HUDEP-2 (cell line): Measurements from ENCODE around the gene CNTNAP2.

Experiments
- DNase-seq, 76 experiments: peaks; one replicate each; lab custom pipeline; 2025; ENCODE audit not compliant: unreplicated experiment in 76 of 76; lab: John Stamatoyannopoulos, UW

The CNTNAP2 gene

DNA sequence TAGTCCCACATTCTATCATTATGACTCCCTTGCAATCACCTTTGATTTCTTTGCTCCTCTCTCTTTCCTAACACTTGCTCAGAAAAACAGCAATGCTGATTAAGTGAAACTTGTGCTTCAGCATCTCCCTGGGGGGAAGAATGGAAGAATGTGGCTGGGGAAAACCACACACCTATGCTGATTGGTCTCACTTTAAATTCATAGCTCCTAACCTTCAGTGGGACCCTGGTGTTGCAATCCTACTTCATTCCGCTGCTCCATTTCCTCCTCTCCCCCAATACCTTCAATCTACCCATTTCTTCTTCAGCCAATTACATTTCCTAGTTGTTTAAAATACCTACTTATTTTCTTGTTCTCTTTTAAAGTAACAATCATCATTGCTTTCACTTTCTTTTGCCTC, 1307.3 kb downstream of the CNTNAP2 start:
- no peak for DNase-seq

DNA sequence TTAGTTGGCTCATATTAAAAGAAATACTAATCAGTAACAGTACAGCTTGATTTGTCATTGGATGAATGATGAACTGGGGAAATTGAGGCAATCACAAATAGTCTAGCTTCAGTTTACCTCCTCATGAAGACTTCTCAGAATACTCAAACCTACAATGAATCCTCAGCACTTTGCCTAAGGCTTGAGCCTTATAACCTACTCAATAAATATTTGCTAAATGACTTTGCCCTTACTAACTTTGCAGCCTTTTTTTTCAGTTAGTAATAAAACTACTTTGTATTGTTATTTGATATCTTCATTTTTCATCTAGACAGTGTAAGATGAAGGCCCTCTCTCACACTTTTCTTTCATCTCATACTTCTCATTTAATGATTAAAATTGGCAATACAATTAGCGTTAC, 1311.5 kb downstream of the CNTNAP2 start:
- no peak for DNase-seq

DNA sequence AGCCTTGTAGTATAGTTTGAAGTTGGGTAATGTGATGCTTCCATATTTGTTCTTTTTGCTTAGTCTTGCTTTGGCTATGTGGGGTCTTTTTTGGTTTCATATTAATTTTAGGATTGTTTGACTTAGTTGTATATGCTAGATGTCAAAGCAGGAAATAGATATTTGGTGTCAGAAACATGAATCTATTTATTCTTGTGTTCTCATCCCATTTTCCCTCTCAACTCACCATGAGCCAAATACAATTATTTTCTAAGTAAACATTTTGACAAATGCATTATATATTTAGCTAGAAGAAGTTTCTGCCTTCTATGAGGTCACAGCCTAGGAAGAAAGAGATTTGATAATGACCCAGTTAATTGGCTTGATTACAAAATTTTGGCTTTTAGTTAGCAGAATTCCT, 1313.4 kb downstream of the CNTNAP2 start:
- no peak for DNase-seq

DNA sequence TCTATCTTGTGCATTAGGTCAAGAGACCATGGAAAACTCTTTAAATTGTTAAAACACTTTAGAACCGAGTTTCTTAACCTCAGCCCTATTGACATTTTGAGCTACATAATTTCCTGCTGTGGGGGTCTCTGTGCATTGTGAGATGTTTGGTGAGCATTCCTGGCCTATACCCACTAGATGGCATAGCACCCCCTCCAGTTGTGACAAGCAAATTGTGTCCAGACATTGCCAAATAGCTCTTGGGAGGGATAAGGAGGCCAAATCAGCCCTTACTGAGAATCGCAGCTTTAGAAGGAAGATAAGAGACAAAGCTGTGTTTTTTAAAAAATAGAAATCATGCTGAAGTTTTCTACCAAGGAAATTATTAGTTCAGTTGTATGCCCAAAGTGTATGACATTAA, 1315.5 kb downstream of the CNTNAP2 start:
- DNase-seq, result no peak

DNA sequence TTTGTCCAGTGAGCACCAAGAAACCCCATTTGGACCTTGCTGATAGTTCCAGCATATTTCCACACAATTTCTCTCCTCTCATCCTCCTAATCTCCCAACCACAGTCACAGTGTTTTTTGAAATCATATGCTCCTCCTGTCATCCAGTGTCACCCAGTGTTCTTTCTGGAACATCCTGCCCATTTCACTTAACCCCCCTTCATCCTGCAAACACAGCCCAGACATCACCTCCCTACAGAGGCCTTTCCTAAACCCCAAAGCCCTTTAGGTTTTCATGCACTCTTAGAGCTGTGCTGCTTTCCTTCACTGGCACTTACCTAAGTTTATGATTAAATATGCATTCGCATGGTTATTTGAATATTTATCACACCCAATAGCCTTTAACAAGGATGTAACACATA, 1316.0 kb downstream of the CNTNAP2 start:
- DNase-seq, result no peak

DNA sequence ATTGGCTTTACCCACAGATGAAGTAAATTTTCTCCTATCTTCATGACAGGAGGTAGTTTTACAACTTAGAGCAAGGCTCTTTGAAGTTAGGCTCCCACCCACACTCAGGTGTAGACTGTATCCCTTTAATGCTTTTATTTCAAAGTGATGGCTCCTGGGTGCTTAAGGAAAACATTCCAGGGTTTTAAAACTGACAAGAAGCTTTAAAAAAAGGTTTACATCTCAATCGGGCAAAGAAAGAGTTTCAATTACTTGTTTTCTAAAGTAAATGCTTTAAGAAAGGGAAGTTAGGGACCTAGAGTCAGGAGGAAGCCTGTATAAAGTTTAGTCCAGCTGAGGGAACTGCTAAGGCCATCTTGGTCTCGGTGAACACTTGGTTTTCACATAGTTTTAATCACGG, 1320.1 kb downstream of the CNTNAP2 start:
- DNase-seq, result no peak

DNA sequence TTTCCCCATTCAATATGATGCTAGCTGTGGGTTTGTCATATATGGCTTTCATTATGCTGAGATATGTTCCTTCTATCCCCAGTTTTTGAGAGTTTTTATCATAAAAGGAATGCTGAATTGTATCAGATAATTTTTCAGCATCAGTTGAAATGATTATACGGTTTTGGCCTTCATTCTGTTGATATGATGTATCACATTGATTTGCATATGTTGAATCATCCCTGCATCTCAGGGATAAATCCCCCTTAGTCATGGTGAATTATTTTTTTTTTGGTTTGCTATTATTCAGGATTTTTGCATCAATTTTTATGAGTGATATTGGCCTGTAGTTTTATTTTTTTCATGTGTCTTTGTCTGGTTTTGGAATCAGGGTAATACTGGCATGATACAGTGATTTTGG, 1321.6 kb downstream of the CNTNAP2 start:
- DNase-seq, result no peak

DNA sequence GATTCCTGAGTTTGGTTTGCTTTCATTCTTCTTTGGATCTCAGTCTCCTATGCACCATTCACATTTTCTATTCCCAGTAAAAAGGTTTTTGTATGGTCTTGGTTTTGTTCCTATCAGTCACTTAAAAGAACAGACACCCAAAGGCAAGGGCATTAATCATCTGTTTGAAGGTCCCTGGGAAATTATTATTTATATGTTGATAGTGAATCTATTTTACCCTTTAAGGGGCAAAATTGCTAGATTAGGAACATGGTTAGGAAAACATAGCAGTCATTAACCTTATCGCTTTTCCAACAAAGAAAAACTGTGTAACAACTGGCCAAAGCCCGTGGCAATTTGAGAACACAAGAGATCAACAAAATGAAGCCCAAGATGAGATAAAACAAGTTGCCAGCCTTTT, 1327.3 kb downstream of the CNTNAP2 start:
- DNase-seq, result no peak

DNA sequence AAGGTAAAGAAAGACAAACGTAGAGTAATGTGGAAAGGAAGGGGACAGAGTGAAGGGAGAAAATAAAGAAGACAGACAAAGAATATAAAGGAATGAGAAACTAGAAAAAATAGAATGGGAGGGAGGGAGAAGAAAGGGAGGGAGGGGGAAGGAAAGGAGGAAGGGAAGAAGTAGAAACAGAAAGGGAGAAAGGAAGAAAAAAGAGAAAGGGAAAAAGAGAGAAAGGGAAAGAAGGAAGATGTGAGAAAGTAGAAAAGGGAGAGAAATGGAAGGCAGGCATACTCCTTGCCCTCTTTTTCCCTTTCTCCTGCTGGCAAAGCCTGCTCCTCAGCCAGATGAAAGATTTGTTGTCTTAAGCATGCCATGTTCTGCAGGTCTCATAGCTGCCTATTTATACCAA, 1336.2 kb downstream of the CNTNAP2 start:
- DNase-seq, result no peak

DNA sequence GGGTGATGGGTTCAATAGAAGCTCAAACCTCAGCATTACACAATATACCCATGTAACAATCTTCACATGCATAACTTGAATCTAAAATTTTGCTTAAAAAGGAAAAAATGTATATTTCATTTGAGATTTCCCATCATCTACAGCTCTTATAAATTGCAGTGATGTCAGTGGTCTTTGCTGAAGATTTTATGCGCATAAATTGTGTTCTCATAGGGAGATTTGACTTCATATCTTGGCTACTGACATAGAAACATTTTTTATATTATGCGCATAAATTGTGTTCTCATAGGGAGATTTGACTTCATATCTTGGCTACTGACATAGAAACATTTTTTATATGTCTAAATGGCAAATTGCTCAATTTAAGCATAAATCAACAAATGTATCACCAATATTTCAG, 1348.6 kb downstream of the CNTNAP2 start:
- DNase-seq, result no peak

DNA sequence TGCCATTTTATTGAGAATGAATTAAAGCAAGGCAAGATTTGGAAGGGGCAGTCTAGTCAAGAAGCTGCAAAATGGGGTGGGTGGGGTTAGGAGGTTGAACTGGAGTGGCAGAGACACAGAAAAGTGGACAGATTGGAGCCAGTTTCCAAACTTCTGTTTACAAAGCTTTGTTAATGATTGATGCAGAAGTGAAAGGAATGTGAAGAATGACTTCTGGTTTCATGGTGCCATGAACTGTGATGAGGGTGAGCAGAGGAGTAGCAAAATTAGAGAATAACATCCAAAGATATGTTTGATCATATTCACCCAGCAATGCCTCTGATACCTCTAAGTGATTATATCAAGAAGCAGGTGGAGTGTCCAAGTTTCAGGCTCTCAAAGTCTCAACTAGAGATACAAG, 1356.0 kb downstream of the CNTNAP2 start:
- no peak for DNase-seq

DNA sequence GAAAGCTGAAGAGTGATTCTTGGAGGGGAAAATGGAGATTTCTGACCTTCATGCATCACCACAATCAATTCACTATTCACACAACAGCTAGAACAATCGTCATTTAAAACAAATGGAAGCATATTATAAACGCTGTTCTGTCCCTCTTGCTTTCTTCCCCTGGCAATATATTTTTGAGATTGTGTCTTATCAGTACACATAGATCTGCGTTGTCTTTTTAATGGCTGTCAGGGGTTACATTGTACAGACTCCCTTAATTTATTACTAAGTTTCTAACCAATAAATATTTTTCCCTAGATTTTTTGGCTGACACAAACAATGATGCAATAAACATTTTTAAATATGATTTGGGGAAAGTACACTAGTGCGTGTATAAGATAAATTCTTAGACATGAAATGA, 1358.3 kb downstream of the CNTNAP2 start:
- no peak for DNase-seq

DNA sequence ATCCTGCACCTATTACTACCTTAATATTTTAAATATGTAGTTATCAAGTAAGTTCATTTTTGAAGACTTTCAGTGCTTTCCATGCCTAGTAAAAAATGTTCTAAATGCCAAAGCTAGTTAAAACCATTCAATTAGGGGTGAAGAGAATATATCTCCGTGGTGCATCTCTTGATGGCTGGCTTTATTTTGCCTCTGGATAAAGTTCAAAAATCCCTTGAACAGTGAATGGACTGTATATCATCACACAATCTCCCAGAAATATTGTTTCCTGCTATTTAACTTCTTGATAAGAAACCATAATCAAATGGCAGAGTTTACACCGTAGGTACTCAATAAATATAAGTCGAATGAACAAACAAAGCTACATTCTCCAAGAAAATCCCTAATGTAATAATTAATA, 1360.9 kb downstream of the CNTNAP2 start:
- DNase-seq, result no peak

DNA sequence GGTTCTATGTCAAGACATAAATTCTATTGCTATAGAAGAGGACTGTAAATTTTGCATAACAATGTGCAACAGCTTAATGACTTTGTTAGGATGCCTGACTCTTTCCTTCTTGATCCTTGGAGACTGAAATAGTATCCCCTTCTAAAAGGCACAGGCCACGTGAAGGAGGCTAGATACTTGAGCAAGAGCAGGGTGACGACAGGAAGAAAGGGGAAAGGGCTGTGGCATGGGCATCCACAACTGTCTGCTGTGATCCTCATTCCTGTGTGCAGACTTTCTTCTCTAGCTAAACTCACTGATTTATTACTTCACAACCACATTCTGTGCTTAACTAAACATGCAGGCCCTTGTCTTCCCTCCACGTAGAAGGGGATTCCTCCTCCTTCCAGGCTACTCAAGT, 1362.2 kb downstream of the CNTNAP2 start:
- DNase-seq, result no peak

DNA sequence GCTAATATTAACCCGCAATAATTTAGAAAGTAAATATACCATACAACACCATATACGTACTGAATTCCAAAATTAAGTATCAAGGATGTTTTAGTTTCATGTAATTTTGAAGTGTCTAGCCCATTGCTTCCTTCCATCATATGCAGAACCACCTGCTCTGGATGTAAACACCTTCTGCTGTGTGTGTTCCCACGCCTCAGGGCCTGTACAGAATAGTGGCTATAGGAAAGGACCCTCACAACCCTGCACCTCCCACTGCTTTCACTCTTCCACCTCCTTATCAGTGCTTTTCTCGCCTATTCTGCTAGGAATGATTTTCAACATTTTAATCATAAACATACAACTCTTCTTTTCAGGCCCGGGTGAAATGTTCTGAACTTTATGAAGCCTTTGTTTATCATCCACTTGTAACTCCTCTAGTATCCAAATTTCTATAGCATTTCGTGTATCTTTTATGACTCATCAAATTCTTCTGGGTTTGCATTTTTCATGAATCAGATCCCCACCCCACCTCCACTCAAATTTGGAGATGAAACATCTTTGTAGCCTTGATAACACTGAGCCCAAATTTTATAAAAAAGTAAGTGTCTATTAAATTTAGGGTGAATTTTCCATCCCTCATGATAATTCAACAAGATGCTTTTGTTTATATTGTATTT, 1367.2 kb downstream of the CNTNAP2 start:
- no peak for DNase-seq

DNA sequence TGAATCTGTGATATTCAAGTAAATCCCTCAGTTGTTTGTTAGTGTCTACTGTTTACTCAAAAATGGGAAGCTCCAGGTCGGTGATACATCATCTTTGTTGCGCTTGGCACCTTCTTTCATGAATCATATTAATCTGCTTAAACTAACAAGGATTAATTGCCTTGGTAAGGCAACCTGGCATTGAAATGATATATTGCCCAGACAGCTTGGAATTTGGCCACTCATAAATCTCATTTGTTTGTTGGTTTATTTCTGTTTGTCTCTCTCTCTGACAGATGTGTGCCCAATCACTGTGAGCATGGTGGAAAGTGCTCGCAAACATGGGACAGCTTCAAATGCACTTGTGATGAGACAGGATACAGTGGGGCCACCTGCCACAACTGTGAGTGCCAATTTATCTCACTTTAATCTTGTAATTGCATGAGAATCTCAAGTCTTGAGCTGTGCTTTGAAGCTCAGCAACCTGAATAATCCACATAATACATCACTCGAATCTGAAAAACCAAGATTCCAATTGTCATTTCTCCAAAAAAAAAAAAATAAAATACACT, 1369.1 kb downstream of the CNTNAP2 start:
- DNase-seq, result no peak

DNA sequence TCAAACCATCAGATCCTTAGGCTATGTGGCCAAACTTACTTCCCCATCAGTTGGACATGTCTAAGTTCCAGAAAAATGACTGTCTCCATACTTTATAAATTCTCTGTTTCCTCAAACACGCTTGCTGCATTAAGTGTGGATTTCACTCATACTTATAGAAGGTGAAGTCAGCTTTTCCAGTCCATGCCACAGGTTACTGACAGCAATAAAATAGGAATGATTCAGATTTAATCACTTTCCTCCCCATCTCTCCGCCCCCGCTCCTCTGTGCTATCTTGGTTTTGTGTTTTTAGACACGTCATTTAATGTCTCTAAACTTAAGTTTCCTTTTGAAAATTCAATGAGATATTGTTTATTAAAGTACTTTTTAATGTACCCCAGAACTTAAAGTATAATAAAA, 1376.0 kb downstream of the CNTNAP2 start:
- no peak for DNase-seq

DNA sequence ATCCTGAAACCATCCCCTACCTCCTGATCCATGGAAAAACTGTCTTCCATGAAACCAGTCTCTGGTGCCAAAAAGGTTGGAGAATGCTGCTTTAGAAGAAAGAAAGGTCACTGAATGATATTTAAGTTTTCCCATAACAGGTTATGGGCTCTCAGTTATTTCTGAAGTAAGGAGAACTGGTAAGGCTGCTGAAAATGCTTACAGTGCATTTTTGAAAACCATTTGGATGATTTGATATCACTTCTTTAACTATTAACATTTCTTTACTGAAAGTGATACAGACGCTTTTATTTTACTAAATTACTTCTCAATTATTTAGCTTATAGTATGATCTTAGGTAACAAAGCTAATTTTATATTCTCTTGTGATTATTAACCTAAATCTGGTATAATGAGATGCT, 1379.6 kb downstream of the CNTNAP2 start:
- DNase-seq, result no peak

DNA sequence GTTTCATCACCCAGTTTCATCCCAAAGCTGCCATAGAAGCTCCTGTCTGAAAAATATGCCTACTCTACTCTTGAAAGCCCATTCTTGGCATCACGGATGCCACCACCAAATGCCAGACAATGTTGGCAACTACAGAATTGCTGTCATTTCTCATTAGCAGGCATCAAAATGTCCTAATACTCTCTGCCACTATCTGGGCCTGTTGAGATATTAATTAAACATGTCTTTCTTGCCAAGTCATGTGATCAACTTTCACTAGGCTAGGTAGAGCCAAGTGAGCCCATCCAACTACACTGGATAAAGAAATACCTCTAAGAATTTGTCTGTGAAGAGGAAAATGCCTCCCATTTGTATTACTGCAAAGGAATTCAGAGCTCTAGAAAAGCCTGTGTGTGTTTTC, 1380.6 kb downstream of the CNTNAP2 start:
- DNase-seq, result no peak

DNA sequence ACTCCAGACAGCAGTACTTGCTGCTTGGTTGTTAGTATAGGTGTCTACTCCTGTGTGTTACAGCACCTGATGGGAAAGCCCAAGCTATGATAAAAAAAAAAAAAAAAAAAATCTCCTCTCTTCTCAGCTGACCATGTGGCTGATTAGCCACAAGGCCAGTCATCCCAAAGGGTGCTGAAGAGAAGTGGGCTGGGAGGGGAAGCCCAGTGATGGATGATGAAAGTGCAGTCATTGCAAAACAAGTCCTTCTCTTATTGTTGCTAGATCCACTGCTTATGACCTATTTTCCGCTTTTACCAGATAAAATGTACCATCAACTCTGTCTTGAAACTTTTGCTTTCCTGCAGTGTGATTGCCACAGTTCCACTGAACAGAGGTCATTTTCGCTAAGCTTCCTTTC, 1381.5 kb downstream of the CNTNAP2 start:
- no peak for DNase-seq

DNA sequence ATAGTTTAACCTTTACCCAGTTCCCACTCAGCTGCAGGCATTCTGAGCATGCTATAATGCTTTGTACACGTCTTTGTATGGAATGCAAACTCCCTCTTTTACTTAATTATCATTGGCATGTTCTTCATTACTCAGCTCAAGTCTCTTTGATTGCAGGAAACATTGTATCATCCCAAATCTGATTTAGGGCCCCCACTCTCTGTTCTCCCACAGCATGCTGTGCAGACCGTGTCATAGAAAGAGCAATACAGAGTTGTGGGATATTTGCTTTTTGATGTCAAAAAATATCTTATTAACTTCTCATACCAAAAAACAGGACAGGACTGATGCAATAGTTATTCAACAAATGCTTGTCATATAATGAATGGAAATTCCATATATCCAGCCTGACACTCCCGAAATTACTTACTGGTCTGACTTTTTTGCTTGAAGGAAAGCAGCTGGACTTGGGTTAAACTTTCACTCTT, 1392.5 kb downstream of the CNTNAP2 start:
- no peak for DNase-seq

DNA sequence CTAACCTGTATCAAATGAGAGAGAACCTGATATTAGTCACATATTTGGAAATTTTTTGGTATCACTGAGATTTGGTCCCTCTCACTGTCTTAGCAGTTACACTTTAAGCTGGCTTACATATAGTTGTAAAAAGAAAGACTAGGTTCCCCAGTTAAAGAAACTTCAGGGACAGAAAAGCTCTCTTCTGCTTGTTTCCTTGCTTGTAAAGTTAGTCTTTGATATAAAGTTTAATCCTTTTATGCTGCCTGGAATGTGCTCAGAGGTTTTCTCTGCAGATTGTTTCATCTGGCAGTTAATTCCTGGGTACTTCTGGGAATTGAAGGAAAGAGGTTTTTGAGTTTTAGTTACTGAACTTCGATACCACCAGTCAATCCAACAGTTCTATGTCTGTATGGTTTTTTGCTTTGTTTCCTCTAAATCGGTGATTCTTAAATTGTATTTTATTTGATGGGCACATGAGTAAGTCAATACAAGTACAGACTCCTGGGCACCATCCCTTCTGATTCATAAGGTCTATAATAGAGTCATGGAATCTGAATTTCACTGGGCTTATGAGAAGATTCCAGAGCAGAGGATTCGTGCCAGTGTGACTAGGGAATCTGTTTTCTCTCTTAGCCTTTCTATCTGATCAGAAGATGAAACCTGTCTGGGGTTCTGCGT, 1393.1 kb downstream of the CNTNAP2 start:
- DNase-seq, result no peak

DNA sequence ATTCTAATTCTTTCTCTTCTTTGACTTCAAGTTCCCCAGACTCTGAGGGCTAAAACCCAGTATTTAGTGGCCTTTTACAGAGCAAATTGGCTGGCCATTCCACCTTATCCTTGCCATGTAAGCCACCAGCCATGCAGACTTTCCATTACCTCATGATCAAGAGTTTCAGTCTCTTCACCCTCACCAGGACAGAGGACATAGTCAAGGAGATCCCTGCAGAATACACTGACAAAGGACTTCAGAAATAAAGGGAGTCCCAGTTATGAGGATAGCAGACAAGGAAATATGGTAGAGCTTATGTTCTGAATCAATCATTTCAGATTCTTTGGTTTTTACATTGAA, 1393.6 kb downstream of the CNTNAP2 start:
- no peak for DNase-seq
